Ovary (tissue), 9 donors: ENCODE data around the gene TSPAN14. TPM values are rescaled to one million over a fixed set of nuclear protein-coding genes. Genes with fewer than 3 reads are reported as not detected.

Experiments used
- DNase-seq, 5 donors: peaks; one replicate each; pipeline ENCODE4 v3.0.0-alpha.2; 2019 to 2020
- H3K27ac ChIP-seq, 2 donors: fragments of 200-600 bp; one replicate each; pipeline versions ENCODE4 v1.5.1 to v1.8.0; 2019 to 2022
- H3K27me3 ChIP-seq: fragments of 200-600 bp; one replicate; pipeline ENCODE4 v1.8.0; 2022
- H3K36me3 ChIP-seq: fragments of 200-600 bp; sonication (generic); one replicate; pipeline ENCODE4 v1.5.1; 2019
- H3K4me1 ChIP-seq: one replicate; pipeline ENCODE4 v1.8.1; 2013; ENCODE audit warnings: mild to moderate bottlenecking, moderate library complexity; ENCODE audit not compliant: insufficient read depth
- H3K4me3 ChIP-seq: fragments of 200-600 bp; sonication (generic); one replicate; pipeline ENCODE4 v1.5.1; 2017
- H3K9me3 ChIP-seq, 2 donors: fragments of 200-600 bp in 1 of 2; sonication (generic) in 1 of 2; one replicate each; pipeline versions ENCODE4 v1.5.1 to v1.8.1; 2013 to 2019; ENCODE audit warnings: mild to moderate bottlenecking in 1 of 2, moderate library complexity in 1 of 2
- EP300 ChIP-seq: sonication (generic); formaldehyde crosslinking; IDR thresholded peaks from one replicate; pipeline ENCODE4 v1.6.1; 2017; ENCODE audit warnings: antibody characterized with exemption
- POLR2A ChIP-seq: fragments of 450-650 bp; IDR thresholded peaks from one replicate; pipeline ENCODE4 v1.6.1; 2017; ENCODE audit warnings: antibody characterized with exemption, mild to moderate bottlenecking, moderate library complexity
- WGBS, 3 donors: extraction: QIAGEN DNeasy Blood & Tissue Kit in 1 of 3; methylation state at CpG; one replicate each; pipeline versions ENCODE4 v1.1.5 to v1.1.7; 2013 to 2017; 5-methylcytosine and 5-hydroxymethylcytosine counted together
- intact Hi-C, 4 donors: fragments of 100-400 bp; cut with DNase I; formaldehyde crosslinking; loops; one replicate each; pipeline versions ENCODE4 v1.11.0 to v1.15.1; 2022 to 2023
- polyA plus RNA-seq, 2 donors: library from polyadenylated mRNA; stranded (reverse); fragments of 200-250 nt in 1 of 2; fragments of 350-450 nt in 1 of 2; fragmentation: Illumina TruSeq in 1 of 2; extraction: RNeasy Lipid Tissue Mini Kit (QIAGEN cat#74804) in 1 of 2; gene quantifications; one replicate each; pipeline ENCODE4 v1.2.3, GENCODE V29; 2013 to 2014
- total RNA-seq, 7 donors: library from RNA; depleted of rRNA in 2 of 7; stranded (reverse); fragments of >200 nt in 2 of 7; fragmentation: NEBNext Ultra II Directional in 3 of 7; extraction: Animal tissue kit (Norgen Biotek cat#: 25700) in 3 of 7; gene quantifications; one replicate each; pipeline versions ENCODE4 v1.1.0 to v1.2.4, GENCODE V29; 2016 to 2023
- TF ChIP-seq, protein P1 (sequence below), 3 donors: fragments of 450-650 bp in 2 of 3; fragments of 200-600 bp in 1 of 3; IDR thresholded peaks; one replicate each; pipeline versions ENCODE4 v1.5.1 to v1.8.0; 2016 to 2022; ENCODE audit warnings: antibody characterized with exemption in 3 of 3, mild to moderate bottlenecking in 1 of 3
- donor health status: DM: no; HTN: no; CAD: no; lungs with moderate emphysema.
- donor health status: DM: no; HTN: no; CAD: no.
- donor health status: Bipolar disorder and iron deficiency.
- donor health status: DM: yes; HTN: yes; CAD: no.
- donor health status: DM: no; HTN: no; CAD: no.
- donor health status: DM: yes; HTN: yes; CAD: no.

TSPAN14 gene
- total and polyA plus RNA-seq, 9 donors, result 35.4 to 103 (median 74.8) TPM

DNA sequence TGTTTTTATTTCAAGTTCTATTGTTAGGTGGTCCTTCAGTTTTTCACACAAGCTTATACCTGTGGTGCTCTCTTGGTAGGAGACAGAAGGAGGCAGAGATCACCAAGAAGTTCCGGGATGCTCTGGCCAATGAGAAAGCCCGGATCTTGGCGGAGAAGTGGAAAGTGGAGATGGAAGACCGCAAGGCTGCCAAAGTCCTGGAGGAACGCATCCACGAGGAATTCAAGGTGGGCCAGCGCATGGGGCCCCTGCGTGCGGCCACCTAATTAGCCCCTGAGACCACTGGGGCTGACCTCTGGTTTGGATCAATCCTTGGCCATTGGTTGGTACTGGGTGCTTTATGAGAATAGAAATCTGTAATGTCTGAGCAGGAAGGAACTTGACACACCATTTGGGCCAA lies 117.2 kb downstream of the TSPAN14 start:
- TF ChIP-seq EP300 (no peak), POLR2A (no peak)
- no peak overlapping the region for H3K27ac ChIP-seq
- no peaks in the 10 kb centered on the region for H3K9me3 ChIP-seq
- H3K27me3 ChIP-seq, result no peaks in the 10 kb centered on the region
- H3K4me1 ChIP-seq, result no peaks in the 10 kb centered on the region
- WGBS, 3 donors, result 93 to 97% (median 95%) methylated on average over 9 of the region's 9 CpGs
- intact Hi-C loops, result no loop called here
- DNase-seq, result no peak
- no peaks in the 10 kb centered on the region for H3K36me3 ChIP-seq
- H3K4me3 ChIP-seq, result no peak overlapping the region

DNA sequence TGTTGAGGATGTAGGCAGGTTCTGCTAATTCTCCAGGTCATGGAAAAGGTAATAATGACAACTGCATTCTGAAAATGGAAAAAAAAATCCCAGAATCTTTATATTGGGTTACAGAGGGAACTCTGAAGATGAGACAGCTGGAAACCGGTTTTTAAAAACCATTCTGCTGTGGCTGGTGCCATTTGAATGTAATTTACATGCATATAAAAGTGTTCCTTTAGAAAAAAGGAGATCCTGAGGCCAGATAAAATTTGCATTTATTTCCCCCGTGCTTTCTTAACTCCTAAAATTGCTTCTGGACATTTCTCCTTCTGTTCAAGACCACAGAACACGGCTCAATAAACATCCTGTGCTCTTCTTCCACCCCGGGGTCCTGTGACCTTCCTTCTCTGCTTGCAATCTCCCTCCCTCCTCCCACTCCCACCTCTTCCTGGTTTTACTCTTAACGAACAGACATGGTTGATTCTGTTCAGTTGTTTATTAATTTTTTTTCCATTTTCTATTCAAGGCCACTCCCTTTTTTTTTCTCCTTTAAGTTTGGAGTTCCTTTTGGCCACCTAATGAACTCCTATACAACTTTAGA lies 125.2 kb downstream of the TSPAN14 start:
- no peak for DNase-seq
- H3K9me3 ChIP-seq, result no peaks in the 10 kb centered on the region
- no peak overlapping the region for H3K4me3 ChIP-seq
- intact Hi-C loops, result no loop called here
- H3K27ac ChIP-seq, result no peak overlapping the region
- no peaks in the 10 kb centered on the region for H3K4me1 ChIP-seq
- no peaks in the 10 kb centered on the region for H3K36me3 ChIP-seq
- WGBS, 3 donors, result 5 to 18% (median 9%) methylated on average over 5 of the region's 5 CpGs
- TF ChIP-seq, protein P1, sequence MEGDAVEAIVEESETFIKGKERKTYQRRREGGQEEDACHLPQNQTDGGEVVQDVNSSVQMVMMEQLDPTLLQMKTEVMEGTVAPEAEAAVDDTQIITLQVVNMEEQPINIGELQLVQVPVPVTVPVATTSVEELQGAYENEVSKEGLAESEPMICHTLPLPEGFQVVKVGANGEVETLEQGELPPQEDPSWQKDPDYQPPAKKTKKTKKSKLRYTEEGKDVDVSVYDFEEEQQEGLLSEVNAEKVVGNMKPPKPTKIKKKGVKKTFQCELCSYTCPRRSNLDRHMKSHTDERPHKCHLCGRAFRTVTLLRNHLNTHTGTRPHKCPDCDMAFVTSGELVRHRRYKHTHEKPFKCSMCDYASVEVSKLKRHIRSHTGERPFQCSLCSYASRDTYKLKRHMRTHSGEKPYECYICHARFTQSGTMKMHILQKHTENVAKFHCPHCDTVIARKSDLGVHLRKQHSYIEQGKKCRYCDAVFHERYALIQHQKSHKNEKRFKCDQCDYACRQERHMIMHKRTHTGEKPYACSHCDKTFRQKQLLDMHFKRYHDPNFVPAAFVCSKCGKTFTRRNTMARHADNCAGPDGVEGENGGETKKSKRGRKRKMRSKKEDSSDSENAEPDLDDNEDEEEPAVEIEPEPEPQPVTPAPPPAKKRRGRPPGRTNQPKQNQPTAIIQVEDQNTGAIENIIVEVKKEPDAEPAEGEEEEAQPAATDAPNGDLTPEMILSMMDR (IDR thresholded peaks at IDR 0.05), result no peak
- TF ChIP-seq EP300 (no peak), POLR2A (no peak)
- H3K27me3 ChIP-seq, result no peaks in the 10 kb centered on the region

DNA sequence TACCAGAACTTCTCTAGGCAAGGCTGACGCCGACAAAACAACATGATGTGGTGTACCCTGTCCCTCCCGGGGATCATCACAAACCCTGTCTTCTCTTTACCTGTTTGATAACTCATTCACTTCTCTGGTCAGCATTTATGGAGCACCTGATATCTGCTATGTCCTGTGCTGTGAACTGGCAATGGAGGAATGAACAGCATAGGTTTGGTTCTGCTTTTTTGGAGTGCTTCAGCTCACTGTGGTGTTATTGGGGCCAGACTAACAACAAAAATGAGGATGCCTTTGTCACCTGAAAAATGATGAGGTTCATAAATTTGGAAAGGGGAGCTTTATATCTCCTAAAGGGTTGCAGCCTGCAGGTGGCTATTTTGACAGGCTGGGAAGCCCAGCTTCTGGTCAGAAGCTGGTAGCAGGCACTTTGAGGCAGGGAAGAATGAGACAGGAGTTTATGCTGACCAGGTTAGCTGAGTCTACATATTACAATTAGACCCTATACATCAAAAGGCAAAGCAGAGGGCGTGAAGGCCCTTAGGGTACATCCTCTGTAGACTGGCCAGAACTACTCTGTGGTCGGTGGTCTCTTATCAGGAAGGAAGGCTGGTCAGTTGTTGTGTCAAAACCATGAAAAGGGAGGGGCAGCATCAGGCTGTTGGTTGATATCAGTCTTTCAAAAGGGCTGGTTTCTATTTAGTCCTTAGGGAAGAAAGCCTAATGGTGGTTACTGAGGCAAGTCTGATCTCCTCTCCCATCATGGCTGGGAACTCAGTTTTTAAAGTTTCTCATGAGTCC lies 125.9 kb downstream of the TSPAN14 start:
- Histone ChIP-seq H3K27me3 (no peaks in the 10 kb centered on the region), H3K27ac (no peak overlapping the region), H3K36me3 (no peaks in the 10 kb centered on the region), H3K4me1 (no peaks in the 10 kb centered on the region), H3K4me3 (no peak overlapping the region), H3K9me3 (no peaks in the 10 kb centered on the region)
- 59 to 65% (median 63%) methylated on average over 5 of the region's 5 CpGs for WGBS, 3 donors
- intact Hi-C loops, result no loop called here
- TF ChIP-seq EP300, result no peak
- TF ChIP-seq, protein P1 (IDR thresholded peaks at IDR 0.05), result no peak
- TF ChIP-seq POLR2A, result no peak
- no peak for DNase-seq

DNA sequence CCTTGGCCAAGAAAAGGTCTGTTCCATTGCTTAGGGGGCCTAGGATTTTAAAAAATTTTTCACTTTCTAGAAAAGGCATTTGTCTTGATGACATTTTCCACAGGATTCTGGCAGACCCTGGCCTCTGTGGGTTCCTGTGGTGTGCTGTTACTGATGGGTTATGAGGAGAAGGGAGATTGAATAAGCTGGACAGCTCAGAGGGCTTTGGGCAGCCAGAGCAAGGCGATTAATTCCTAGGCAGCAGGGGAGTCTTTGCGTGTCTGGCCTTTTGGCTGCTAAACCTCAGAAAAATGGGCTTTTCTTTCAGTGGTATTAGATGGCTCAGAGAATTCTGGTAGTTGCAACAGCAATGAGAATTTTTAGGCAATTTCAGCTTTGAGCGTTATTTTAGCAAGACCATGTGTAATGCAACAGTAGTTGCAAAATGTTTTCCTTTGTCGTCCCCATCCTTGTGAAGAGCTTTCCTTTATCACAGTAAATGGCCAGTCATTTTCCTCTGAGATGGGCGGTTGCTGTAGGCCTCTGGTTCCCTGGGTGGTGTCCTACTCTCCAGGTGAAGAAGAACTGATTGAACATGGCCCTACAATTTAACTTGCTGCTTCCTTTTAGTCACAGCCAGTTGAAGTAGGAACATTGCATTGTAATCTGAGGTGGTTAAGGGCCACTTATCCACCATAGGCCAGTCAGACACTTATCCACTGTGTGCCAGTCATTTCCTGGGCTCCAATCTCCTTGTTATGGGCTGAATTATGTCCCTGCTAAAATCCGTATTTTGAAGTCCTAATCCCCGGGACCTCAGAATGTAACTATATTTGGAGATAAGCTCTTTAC lies 126.7 kb downstream of the TSPAN14 start:
- no peaks in the 10 kb centered on the region for H3K36me3 ChIP-seq
- no peaks in the 10 kb centered on the region for H3K27me3 ChIP-seq
- no peak overlapping the region for H3K27ac ChIP-seq
- H3K9me3 ChIP-seq, result no peaks in the 10 kb centered on the region
- no peak overlapping the region for H3K4me3 ChIP-seq
- intact Hi-C loops, result no loop called here
- 77 to 90% (median 86%) methylated on average over 7 of the region's 7 CpGs for WGBS, 3 donors
- H3K4me1 ChIP-seq, result no peaks in the 10 kb centered on the region
- no peak for DNase-seq
- TF ChIP-seq EP300, result no peak
- TF ChIP-seq, protein P1 (IDR thresholded peaks at IDR 0.05), result no peak
- no peak for TF ChIP-seq POLR2A
